GM18858 (cell line): ENCODE results near the gene CALD1.

ENCODE experiments used
- ATAC-seq: cut with Tn5 transposase; IDR thresholded peaks from one replicate; pipeline ENCODE4 v1.9.1; 2021; ENCODE audit not compliant: unreplicated experiment

Gene CALD1

DNA sequence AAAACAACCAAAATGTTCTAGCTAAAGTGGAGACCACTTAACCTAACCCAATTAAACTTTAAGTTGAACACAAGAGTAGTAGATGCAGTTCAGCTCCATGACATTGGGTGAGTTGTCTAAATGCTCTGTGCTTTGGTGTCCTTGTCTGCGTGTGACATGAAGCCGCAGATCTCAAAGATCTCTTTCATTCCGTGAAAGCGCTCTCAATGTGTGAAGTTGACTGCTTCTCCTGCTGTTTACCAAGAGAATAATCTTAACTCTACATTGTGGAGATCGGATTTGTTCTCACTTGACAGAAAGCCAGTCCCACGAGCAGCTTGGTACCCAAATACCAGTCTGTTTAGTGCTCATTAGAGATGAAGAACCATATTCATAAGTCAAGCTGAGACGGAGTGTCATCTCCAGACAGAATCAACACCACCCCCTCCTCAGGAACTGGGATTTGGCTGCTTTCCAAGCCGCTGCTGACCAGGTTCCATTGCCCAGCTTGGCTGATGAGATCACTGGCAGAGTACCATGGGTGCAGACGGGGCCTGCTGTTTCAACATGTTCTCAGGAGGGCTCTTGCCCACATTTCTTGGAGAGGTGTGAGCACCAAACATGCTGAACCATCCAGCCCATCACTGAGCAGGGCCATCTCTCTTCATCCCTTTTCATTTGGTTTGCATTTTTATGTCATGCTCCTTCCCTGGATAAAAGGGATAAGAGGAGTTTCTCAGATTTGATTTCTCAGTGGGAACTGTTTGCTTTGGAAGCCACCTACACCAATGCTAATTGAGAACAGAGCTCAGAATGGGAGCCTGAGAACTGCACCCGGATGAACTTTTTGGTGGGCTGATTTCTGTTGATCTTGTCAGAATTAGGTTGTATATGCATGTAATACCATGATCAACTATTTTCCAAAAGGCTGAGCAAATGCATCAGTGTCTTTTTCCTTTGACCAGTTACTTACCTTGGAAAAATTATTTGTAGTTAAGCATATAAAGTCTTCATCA lies 111.1 kb downstream of the CALD1 start:
- ATAC-seq = no peak

DNA sequence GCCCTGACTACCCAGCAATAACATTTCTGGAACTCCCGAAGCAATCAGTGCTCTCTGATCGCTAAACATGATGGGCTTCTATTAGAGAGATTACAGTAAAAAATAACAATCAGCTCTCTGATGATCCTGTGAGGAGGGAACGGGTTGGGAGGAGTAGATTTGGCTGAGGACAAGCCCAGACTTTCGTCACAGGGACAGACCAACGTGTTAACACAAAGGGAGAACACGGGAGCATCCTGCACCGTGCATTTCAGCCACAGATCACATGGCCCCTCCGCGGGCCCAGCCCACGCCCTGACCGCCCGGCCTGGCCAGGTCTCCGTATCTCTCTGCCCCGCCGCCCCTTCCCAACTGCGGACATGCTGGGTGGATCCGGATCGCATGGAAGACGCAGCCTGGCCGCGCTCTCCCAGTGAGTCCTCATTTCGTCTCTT lies 111.8 kb downstream of the CALD1 start:
- ATAC-seq = no peak

DNA sequence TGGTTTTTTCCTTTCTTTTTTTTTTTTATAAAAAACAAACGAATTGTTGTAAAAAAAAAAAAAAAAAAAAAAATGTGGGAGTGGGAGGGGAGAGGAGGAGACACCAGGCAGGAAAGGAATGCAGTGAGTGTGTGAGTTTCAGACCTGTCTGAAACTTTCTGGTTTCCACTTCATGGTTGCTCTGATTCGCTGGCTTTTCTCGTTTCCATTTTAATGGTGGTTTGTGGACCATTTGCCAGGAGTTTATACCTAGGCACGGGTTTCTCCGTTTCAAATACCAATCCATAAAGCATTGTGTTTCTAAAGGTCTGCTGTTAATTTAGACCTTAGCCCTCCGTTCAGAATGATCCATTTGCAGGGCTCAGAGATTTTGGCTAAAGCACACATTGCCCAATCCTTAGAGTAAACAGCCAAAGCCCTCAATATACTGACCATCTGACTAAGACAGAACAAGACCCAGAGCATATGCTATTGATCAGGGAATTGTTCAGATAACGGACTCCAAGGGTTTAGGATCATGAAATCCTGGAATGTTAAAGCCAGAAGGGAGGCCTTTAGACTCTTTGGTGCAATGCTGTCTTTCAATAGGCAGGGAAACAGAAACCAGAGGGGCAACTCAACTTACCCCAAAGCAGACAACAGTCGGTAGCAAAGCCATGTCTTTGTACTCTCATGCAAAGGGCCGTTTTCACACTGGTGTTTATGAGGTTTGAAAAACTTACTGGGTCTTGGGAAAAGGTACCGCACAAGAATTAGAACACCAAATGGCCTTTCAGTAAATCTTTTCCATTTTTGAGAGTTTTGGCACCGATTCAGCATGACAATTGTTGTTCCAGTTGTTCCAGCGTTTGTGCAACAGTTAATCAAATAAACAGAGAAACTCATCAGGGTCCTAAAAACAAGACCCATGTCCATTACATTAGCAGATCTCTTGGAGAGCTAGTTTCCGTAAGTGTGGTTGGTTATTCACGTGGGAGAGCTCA lies 112.6 kb downstream of the CALD1 start:
- no peak for ATAC-seq

DNA sequence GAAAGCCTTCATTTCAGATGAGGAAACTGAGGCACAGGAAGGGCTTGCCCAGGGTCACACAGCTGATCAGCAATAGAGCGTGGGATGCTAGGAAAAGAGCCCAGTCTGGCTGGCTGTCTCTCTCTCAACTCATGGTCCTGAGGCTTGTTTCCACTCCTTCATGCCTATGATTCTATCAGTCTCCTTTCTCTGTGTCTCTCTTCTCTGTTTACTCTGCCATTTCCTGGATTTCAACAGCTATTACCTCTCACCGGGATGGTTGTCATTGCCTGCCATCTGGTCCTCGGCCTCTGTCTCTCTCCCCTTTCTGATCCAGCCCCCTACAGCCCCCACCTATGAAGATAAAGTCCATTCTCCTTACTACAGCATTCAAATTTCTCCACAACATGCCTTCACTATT lies 113.5 kb downstream of the CALD1 start:
- ATAC-seq = no peak

GRCh38 chr7:134893920-134894319 lies 114.5 kb downstream of the CALD1 start:
- ATAC-seq = no peak

DNA sequence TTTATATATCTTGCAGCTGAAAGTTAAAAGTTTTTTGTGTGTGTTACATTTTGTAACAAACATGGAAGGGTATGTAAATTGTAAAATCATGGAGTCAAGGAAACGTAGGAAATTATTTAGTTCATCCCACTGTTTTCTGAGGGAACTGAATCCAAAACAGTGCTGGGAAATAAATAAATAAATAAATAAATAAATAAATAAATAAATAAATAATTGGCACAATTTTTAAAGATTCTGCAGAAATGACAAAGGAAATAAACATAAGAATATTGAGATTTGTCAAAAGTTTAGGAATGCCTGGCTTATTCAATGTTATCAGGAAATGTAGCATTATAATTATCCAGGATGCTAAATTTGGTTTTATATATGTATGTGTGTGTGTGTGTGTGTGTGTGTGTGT lies 115.5 kb downstream of the CALD1 start:
- ATAC-seq = no peak

- ATAC-seq = no peak
These were observed 116.6 kb downstream of the CALD1 start for GRCh38 chr7:134896073-134896472.

DNA sequence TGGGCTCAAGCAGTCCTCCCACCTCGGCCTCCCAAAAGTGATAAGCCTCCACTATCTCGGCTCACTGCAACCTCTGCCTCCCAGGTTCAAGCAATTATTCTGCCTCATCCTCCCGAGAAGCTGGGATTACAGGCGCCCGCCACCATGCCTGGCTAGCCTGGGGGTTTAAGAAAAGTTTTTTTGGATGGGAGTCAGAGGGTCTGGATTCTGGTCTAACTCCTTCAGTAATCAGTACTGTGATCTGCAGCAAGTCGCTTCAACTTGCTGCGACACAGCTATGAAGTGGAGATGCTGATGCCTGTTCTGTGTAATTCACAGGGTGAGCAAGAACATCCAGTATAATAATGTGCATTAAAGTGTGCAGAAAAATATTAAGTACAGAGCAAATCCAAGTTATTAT lies 118.5 kb downstream of the CALD1 start:
- no peak for ATAC-seq

GRCh38 chr7:134899729-134900128 lies 120.3 kb downstream of the CALD1 start:
- ATAC-seq = no peak

- ATAC-seq = peak; percentile 78
These were observed 120.9 kb downstream of the CALD1 start for GRCh38 chr7:134900166-134900982.

DNA sequence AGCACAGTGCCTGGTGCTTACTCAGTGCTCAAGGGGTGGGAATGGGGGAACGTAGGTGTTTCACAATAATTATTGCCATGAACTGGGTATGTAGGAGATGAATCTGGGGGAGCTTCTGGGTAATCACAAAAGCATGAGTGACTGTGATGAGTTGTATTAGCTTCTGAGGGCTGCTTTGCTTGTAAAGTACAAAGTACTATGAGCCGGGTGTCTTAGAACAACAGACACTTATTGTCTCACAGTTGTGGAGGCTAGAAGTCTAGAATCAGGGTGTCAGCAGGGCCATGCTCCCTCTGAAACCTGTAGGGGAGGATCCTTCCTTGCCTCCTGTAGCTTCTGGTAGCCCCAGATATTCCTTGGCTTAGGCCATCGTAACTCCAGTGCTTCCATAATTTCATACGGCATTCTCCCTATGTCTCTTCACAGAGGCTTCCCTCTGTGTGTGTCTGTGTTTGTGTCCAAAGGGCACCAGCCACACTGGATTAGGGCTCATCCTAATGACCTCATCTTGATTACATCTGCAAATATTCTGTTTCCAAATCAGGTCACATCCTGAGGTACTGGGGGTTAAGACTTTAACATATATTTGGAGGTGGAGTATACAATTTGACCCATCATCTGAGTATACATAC lies 122.1 kb downstream of the CALD1 start:
- ATAC-seq = no peak

DNA sequence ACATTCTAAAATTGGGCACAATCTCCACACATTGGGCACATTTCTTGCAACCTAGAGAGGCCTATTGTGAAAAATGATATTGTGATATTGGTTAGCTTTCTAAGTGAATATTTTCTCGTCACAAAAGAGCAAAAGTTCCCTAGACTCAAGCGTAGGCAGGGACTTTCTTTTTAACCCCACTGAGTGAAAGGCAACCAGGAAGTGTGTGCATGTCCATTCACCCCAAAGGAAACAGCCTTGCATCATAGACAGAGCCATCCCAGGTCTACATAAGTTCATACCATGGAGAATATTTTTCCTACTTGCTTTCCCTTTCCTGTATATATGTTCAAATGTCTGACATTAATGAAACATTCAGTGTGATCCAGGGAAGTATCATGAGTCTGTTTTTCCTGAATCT lies 122.6 kb downstream of the CALD1 start:
- no peak for ATAC-seq

- ATAC-seq = no peak
These were observed 123.8 kb downstream of the CALD1 start for GRCh38 chr7:134903073-134903790.

DNA sequence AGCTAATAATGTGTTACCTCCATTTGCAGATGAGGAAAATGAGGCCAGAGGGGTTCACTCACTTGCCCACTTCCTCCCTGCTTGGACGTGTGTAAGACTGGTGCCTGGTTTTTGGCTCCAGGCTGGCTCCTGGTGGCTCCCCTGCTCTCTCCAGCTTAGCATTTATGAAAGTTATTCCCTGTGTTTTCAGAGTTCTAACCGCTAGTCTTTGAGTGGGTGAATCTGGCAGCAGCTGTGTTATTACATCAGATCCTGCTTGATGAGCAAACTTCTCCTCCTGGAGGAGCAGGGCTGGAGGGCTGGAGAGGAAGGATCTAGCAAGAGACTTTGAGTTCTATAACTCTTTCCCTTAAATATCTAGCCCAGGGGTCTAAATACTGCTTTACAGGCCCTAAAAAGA lies 125.9 kb downstream of the CALD1 start:
- no peak for ATAC-seq

DNA sequence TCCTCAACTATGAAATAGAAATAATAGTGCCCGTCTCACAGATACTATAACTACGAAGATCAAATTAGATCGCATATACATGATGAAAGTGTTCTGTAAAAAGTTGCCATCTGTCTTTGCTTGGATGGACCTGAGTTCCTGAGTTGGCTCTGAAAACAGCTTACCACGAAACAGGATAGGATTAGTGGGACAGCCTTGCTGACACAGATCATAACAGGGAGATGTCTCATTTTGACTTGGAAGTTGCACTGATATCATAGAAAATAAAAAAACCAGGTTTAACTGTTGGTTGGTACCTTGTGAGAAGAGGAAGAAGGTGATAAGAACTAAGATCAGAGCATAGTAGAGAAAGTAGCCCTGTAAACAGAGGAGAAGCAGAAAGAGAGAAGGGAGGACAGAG lies 127.6 kb downstream of the CALD1 start:
- ATAC-seq = no peak

DNA sequence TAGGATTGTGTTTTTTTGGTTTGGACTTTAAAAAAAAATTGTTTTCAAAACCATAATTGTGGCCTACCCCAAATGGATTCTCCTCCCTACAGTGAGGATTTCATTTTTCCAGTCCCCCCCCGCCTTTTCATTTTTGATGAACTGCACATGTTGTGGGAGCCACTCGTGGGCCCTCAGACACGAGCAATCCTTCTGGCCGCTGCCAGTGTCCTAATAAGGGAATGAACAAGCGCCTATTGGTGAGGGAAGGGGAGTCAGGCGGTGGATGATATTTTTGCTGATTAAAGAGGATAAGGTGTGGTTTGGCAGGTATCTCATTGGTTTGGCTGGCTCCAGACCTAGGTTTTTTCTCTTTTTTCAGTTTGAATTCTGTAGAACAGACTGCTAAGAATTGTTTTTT lies 128.2 kb downstream of the CALD1 start:
- no peak for ATAC-seq

GRCh38 chr7:134908289-134908688 lies 128.9 kb downstream of the CALD1 start:
- peak; percentile 45 for ATAC-seq

DNA sequence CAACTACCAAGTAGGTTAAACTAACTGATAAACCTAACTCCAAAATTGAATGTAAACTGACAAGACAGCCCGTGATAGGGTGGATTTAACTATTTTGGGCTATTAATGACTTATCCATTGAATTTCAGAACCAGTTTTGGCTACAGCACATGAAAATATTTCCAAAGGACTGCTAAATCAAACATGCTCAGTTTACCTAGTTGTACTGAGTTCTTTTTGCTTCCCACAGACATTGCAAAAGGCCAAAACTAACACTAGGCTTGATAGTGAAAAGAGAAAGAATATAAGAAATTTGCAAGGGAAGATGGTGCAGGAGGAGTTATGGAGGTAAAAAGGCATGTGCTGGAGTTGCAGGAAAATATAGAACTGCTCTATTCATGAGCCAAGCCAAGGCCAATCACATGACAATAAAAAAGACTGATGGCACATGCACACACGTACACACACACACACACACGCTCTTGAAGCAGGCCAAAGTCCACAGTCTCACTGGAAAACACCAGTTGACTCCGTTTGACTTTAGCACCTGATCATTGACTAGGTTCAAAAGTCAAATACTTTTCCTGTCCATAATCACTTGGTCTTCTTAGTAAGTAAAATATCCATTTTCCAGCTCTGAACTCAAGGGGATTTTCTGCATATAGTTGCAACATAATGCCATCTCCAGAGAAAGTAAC lies 130.9 kb downstream of the CALD1 start:
- no peak for ATAC-seq

DNA sequence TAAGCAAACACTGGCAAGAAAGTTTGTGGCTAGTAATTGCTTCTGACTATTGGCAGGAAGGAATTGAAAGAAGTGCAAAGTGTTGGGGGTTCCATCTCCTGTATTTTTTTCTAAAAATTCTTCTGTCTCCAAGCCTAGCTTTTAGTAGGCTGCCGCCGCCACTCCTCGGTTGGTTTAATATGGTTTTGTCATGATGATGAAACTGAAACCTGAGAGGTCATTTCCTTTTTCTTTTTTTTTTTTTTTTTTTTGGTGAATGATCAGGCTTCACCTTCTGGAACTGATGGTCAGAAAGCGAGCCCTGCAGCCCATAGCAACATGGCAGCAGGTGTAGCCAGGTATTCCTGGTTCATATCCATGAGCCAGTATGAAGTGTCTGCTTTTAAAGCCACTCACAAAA lies 131.5 kb downstream of the CALD1 start:
- ATAC-seq = peak; percentile 48
